ENCODE measurements around the gene ACSS3. TPM values are rescaled to one million over a fixed set of nuclear protein-coding genes. Genes with fewer than 3 reads are reported as not detected.

The ACSS3 gene
- total RNA-seq, 6 experiments from 2014 or later, result 39.7 to 112 (median 56.5) TPM

GRCh38 chr12:81168445-81168844, 90.6 kb downstream of the ACSS3 start:
- H3K27ac ChIP-seq, result no peak overlapping the region
- no peaks in the 10 kb centered on the region for H3K27me3 ChIP-seq
- no peak for TF ChIP-seq POLR2A (IDR thresholded peaks at IDR 0.05)
- TF ChIP-seq, protein P1, sequence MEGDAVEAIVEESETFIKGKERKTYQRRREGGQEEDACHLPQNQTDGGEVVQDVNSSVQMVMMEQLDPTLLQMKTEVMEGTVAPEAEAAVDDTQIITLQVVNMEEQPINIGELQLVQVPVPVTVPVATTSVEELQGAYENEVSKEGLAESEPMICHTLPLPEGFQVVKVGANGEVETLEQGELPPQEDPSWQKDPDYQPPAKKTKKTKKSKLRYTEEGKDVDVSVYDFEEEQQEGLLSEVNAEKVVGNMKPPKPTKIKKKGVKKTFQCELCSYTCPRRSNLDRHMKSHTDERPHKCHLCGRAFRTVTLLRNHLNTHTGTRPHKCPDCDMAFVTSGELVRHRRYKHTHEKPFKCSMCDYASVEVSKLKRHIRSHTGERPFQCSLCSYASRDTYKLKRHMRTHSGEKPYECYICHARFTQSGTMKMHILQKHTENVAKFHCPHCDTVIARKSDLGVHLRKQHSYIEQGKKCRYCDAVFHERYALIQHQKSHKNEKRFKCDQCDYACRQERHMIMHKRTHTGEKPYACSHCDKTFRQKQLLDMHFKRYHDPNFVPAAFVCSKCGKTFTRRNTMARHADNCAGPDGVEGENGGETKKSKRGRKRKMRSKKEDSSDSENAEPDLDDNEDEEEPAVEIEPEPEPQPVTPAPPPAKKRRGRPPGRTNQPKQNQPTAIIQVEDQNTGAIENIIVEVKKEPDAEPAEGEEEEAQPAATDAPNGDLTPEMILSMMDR (IDR thresholded peaks at IDR 0.05), result no peak
- DNase-seq (no peak), ATAC-seq (no peak)
- no peak overlapping the region for H3K4me3 ChIP-seq
- H3K36me3 ChIP-seq, result no peaks in the 10 kb centered on the region
- 84% methylated on average over 3 of the region's 3 CpGs for WGBS (ENCODE audit: insufficient coverage, low coverage, low lambda C conversion rate, missing lambda C conversion rate)
- no peaks in the 10 kb centered on the region for H3K4me1 ChIP-seq
- H3K9me3 ChIP-seq, result no peaks in the 10 kb centered on the region
- intact Hi-C loops (cut with DNase I), result no loop called here

- no peak for DNase-seq
- Histone ChIP-seq H3K9me3 (no peaks in the 10 kb centered on the region), H3K4me1 (no peaks in the 10 kb centered on the region), H3K27me3 (no peaks in the 10 kb centered on the region), H3K4me3 (no peak overlapping the region), H3K27ac (no peak overlapping the region), H3K36me3 (peaks cover 0 to 2% (median 0%) of the 10 kb centered on the region in 4 donors)
- intact Hi-C loops (cut with DNase I), result no loop called here
- TF ChIP-seq POLR2A (IDR thresholded peaks at IDR 0.05), result no peak
- TF ChIP-seq, protein P1 (IDR thresholded peaks at IDR 0.05), result no peak
- no peak for ATAC-seq
Measured at GRCh38 chr12:81170072-81170471, 92.2 kb downstream of the ACSS3 start.

DNA sequence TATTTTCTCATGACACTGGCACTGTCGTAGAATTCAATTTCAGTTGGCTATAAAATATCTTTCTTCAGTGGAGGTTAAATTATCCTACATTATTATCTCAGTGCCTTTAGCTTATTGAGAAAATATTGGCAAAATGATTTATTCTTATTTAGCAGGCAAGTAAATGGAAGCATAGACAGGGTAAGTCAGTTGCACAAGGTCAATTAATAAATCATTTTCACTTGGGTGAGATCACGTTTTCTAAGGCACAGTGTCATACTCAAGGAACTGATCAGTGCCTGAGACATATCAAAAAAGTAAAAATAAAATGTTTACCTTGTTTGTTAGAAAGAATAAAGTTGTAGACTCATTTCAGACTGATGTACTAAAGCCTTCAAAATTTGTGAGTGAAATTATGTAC, 95.0 kb downstream of the ACSS3 start:
- no peak for TF ChIP-seq POLR2A (IDR thresholded peaks at IDR 0.05)
- TF ChIP-seq, protein P1 (IDR thresholded peaks at IDR 0.05), result no peak
- intact Hi-C loops (cut with DNase I), result no loop called here
- H3K4me1 ChIP-seq, result no peaks in the 10 kb centered on the region
- peaks cover 0 to 6% (median 2%) of the 10 kb centered on the region in 4 donors for H3K36me3 ChIP-seq
- no peak for DNase-seq
- no peak overlapping the region for H3K4me3 ChIP-seq
- no peak for ATAC-seq
- no peaks in the 10 kb centered on the region for H3K9me3 ChIP-seq
- no peaks in the 10 kb centered on the region for H3K27me3 ChIP-seq
- no peak overlapping the region for H3K27ac ChIP-seq
- 66% methylated on average over 2 of the region's 2 CpGs for WGBS (ENCODE audit: insufficient coverage, low coverage, low lambda C conversion rate, missing lambda C conversion rate)

DNA sequence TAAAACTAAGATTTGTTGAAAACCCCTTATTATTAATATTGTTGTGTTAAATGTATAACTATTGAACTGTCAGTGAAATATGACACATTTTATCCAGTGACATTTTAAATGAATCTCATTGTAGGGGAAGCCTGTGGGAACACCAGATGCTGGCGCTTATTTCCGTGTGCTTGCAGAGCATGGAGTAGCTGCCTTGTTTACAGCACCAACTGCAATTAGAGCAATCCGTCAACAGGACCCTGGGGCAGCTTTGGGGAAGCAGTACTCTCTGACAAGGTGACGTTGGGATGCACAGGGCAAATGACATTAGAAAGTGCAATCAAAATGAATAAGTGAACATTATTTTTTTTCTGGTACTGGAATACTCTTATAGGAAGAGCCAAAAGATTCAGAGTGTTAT, 96.8 kb downstream of the ACSS3 start:
- Histone ChIP-seq H3K27ac (no peak overlapping the region), H3K36me3 (peaks cover 0 to 6% (median 2%) of the 10 kb centered on the region in 4 donors), H3K4me3 (no peak overlapping the region), H3K27me3 (no peaks in the 10 kb centered on the region), H3K4me1 (no peaks in the 10 kb centered on the region), H3K9me3 (no peaks in the 10 kb centered on the region)
- WGBS (ENCODE audit: insufficient coverage, low coverage, low lambda C conversion rate, missing lambda C conversion rate), result 84% methylated on average over 4 of the region's 4 CpGs
- no peak for TF ChIP-seq POLR2A (IDR thresholded peaks at IDR 0.05)
- TF ChIP-seq, protein P1 (IDR thresholded peaks at IDR 0.05), result no peak
- no peak for ATAC-seq
- DNase-seq, result no peak
- intact Hi-C loops (cut with DNase I), result no loop called here

- intact Hi-C loops (cut with DNase I), result no loop called here
- Histone ChIP-seq H3K9me3 (no peaks in the 10 kb centered on the region), H3K36me3 (peaks cover 0 to 6% (median 2%) of the 10 kb centered on the region in 4 donors), H3K27ac (no peak overlapping the region), H3K4me1 (no peaks in the 10 kb centered on the region), H3K27me3 (no peaks in the 10 kb centered on the region), H3K4me3 (no peak overlapping the region)
- ATAC-seq, result no peak
- 82% methylated on average over 1 of the region's 1 CpG for WGBS (ENCODE audit: insufficient coverage, low coverage, low lambda C conversion rate, missing lambda C conversion rate)
- no peak for DNase-seq
- TF ChIP-seq POLR2A (IDR thresholded peaks at IDR 0.05), result no peak
- TF ChIP-seq, protein P1 (IDR thresholded peaks at IDR 0.05), result no peak
Measured at GRCh38 chr12:81176796-81177195, 98.9 kb downstream of the ACSS3 start.
